Tibial nerve (tissue), 4 donors: ENCODE measurements around the gene CORO1C.

Experiments used
- EP300 ChIP-seq, 2 donors: sonication (generic); formaldehyde crosslinking; IDR thresholded peaks; one replicate each; pipeline ENCODE4 v1.6.1; 2017; ENCODE audit warnings: antibody characterized with exemption in 2 of 2, mild to moderate bottlenecking in 1 of 2
- POLR2A ChIP-seq, 2 donors: fragments of 450-650 bp; IDR thresholded peaks; one replicate each; pipeline ENCODE4 v1.6.1; 2017; ENCODE audit warnings: antibody characterized with exemption in 2 of 2, mild to moderate bottlenecking in 2 of 2, moderate library complexity in 2 of 2
- TF ChIP-seq, protein P1 (sequence below), 5 experiments: fragments of 200-600 bp in 3 of 5; fragments of 450-650 bp in 2 of 5; sonication (generic) in 3 of 5; IDR thresholded peaks; one replicate each; pipeline ENCODE4 v1.5.1; 2016 to 2019; ENCODE audit warnings: antibody characterized with exemption in 5 of 5, mild to moderate bottlenecking in 3 of 5, moderate library complexity in 2 of 5

DNA sequence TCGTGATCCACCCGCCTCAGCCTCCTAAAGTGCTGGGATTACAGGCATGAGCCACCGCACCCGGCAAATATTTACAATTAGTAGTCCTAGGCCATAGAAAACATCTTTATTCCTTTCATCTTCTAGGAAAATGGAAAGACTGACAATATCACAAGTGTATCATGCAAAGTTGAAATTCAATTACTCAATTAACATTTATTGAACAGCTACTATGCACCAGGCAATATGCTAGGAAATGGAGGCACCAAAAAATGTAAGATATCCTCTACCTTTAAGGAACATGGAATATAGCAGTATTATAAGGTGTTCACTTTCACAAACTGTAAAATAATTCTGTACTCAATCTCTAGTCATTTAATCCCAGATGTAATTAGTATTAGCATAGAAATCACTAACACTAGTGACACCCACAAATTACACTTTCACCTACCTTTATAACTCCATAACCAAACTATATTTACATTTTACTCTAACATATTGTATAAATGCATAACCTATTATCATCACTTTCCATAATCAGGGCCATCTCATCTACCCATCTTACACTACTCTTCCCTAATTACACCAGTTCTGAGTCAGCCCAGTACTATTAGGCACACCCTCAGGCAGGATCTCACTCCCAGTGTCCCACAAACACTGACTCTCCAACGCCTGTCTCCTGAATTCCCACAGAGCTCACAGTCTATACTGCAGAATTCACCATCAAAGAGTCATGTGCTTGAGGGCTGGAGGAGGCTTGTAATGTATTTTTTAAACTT is 10.4 kb downstream of the CORO1C start:
- TF ChIP-seq, protein P1, sequence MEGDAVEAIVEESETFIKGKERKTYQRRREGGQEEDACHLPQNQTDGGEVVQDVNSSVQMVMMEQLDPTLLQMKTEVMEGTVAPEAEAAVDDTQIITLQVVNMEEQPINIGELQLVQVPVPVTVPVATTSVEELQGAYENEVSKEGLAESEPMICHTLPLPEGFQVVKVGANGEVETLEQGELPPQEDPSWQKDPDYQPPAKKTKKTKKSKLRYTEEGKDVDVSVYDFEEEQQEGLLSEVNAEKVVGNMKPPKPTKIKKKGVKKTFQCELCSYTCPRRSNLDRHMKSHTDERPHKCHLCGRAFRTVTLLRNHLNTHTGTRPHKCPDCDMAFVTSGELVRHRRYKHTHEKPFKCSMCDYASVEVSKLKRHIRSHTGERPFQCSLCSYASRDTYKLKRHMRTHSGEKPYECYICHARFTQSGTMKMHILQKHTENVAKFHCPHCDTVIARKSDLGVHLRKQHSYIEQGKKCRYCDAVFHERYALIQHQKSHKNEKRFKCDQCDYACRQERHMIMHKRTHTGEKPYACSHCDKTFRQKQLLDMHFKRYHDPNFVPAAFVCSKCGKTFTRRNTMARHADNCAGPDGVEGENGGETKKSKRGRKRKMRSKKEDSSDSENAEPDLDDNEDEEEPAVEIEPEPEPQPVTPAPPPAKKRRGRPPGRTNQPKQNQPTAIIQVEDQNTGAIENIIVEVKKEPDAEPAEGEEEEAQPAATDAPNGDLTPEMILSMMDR (IDR thresholded peaks at IDR 0.05): no peak
- TF ChIP-seq POLR2A (IDR thresholded peaks at IDR 0.05) (no peak), EP300 (IDR thresholded peaks at IDR 0.05) (no peak)
